Measurements from ENCODE around the gene TLE3.

TLE3 gene

GRCh38 chr15:69999392-70000085 is 98.2 kb downstream of the TLE3 start:
- no peak for DNase-seq

DNA sequence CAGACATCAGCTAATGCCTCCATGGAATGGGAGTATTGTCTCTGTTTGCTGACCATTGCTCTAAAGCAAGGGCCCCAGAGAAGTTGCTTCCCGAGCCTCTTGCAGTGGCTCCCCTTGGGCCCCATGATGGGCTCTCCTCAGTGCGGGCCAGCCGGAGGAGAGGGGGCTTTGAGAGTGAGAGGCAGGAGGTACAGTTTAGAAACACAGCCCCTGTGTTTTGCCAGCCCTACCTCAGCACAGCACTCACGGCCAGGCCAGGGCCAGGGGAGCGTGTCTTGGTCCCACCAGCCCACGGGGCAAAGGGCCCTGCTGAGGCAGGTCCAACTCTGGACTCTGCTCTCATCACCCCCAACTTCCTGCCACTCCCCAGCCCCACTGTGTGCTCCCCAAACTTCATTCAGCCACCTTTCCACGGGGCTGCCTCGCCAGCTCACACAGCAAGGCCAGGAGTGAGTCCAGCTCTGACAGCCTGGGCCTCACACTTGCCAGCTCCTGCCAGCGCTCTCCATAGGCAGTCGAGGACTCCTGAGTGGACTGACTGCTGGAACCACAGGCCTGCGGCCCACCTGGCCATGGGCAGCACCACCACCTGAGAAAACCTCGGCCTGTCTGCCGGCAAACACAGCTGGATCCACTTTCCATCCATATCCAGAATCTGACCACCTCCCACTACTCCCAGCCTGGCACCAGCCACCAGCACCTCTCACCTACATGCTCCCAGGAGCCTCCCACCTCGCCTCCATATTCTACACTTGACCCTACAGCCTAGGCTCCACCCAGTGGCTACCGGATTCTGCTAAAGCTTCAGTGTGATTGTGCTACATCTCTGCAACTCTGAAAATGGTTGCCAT is 99.0 kb downstream of the TLE3 start:
- DNase-seq: no peak

DNA sequence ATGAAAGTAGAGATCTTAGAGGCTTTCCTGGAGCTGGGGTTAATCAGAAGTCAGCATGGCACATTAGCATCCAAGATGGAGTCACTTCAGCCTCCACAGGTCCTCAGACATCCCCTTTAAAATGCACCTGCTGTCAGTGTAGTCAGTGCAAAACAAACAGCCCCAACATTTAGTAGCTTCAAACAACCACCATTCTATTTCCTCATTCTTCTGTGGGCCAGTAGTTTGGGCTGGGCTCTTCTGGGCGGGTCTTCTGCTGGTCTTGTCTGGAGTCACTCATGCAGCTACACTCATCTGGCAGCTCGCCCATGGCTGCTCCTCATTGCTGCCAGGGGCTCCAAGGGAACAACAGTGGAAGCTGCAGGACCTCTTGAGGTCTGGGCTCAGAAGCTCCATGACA is 99.9 kb downstream of the TLE3 start:
- no peak for DNase-seq

Measured in CD4-positive, alpha-beta T cell treated with Interleukin-17A for 4 hours (primary cell).